ENCODE measurements around the gene NLGN4Y. TPM values are rescaled to one million over a fixed set of nuclear protein-coding genes. Genes with fewer than 3 reads are reported as not detected.

NLGN4Y gene
- total and polyA plus RNA-seq, 10 of the 15 experiments (the other 5 are each of a cell fraction or from before 2014, with no cell fraction given), result not detected

- H2AFZ ChIP-seq (ENCODE audit: control insufficient read depth, low read depth, low read length), result no peak overlapping the region
- H3K36me3 ChIP-seq (ENCODE audit: control insufficient read depth in 2 of 2, insufficient read depth in 2 of 2, low read length in 1 of 2), result no peaks in the 10 kb centered on the region
- RAD21 ChIA-PET (ENCODE audit: unreplicated experiment), result no interaction called here
- H3K79me2 ChIP-seq (ENCODE audit: control insufficient read depth, insufficient read depth, low read length), result no peaks in the 10 kb centered on the region
- DNase-seq (ENCODE audit: low read depth, low spot score), result no peak
- H3K9ac ChIP-seq (ENCODE audit: control insufficient read depth, insufficient read depth, low read length), result no peak overlapping the region
- no peak overlapping the region for H3K27ac ChIP-seq (ENCODE audit: control insufficient read depth, insufficient read depth)
- intact Hi-C loops (cut with micrococcal nuclease; ENCODE audit: unreplicated experiment), result no loop called here
- CTCF ChIA-PET, result no interaction called here
- TF ChIP-seq ZBTB33 (IDR thresholded peaks at IDR 0.05), result no peak
- TF ChIP-seq PAX5 (IDR thresholded peaks at IDR 0.05; ENCODE audit: borderline replicate concordance, low read depth, low read length), result no peak
- TF ChIP-seq LARP7 (IDR thresholded peaks at IDR 0.05), result no peak
- in situ Hi-C loops (cut with MboI), result no loop called here
- BruUV-seq (replicated peaks), result no TSS peak
- no peaks in the 10 kb centered on the region for H3K27me3 ChIP-seq (replicated peaks in 1 of 2; ENCODE audit: control insufficient read depth in 2 of 2, insufficient read depth in 2 of 2, low read length in 1 of 2)
- H3K9me3 ChIP-seq (replicated peaks; ENCODE audit: control insufficient read depth, insufficient read depth, low read length), result no peaks in the 10 kb centered on the region
- no peaks in the 10 kb centered on the region for H3K4me1 ChIP-seq (ENCODE audit: control insufficient read depth, insufficient read depth, low read length)
- H3K4me3 ChIP-seq, result no peak overlapping the region
- ATAC-seq, result no peak
- no peak overlapping the region for H3K4me2 ChIP-seq (ENCODE audit: control insufficient read depth, insufficient read depth)
- SMC1A ChIA-PET (ENCODE audit: uncharacterized antibody, unreplicated experiment), result no interaction called here
- POLR2A ChIA-PET, result no interaction called here
- H4K20me1 ChIP-seq (ENCODE audit: control insufficient read depth, insufficient read depth), result no peaks in the 10 kb centered on the region
- no peak for FAIRE-seq
Observed at GRCh38 chrY:14763600-14763999, 239.3 kb downstream of the NLGN4Y start.

- Histone ChIP-seq H2AFZ (ENCODE audit: control insufficient read depth, low read depth, low read length) (no peak overlapping the region), H3K27ac (ENCODE audit: control insufficient read depth, insufficient read depth) (no peak overlapping the region), H3K79me2 (ENCODE audit: control insufficient read depth, insufficient read depth, low read length) (no peaks in the 10 kb centered on the region), H3K9me3 (replicated peaks; ENCODE audit: control insufficient read depth, insufficient read depth, low read length) (no peaks in the 10 kb centered on the region), H3K4me1 (ENCODE audit: control insufficient read depth, insufficient read depth, low read length) (no peaks in the 10 kb centered on the region), H3K9ac (ENCODE audit: control insufficient read depth, insufficient read depth, low read length) (no peak overlapping the region), H3K36me3 (ENCODE audit: control insufficient read depth in 2 of 2, insufficient read depth in 2 of 2, low read length in 1 of 2) (no peaks in the 10 kb centered on the region), H3K27me3 (replicated peaks in 1 of 2; ENCODE audit: control insufficient read depth in 2 of 2, insufficient read depth in 2 of 2, low read length in 1 of 2) (no peaks in the 10 kb centered on the region), H4K20me1 (ENCODE audit: control insufficient read depth, insufficient read depth) (no peaks in the 10 kb centered on the region), H3K4me2 (ENCODE audit: control insufficient read depth, insufficient read depth) (no peak overlapping the region), H3K4me3 (no peak overlapping the region)
- no CpG with 5 or more reads among the region's 4 CpGs for WGBS (ENCODE audit: insufficient coverage, insufficient replicate concordance, low lambda C conversion rate, missing lambda C conversion rate)
- no peak for FAIRE-seq
- TF ChIP-seq RELB (IDR thresholded peaks at IDR 0.05; ENCODE audit: low read depth) (no peak), EED (IDR thresholded peaks at IDR 0.05; ENCODE audit: low read depth) (no peak), POU2F2 (IDR thresholded peaks at IDR 0.05; ENCODE audit: borderline replicate concordance, low read depth, low read length) (no peak), NBN (IDR thresholded peaks at IDR 0.05) (no peak), CREB1 (IDR thresholded peaks at IDR 0.05; ENCODE audit: low read depth) (no peak), CHD4 (IDR thresholded peaks at IDR 0.05) (no peak), BCL11A (IDR thresholded peaks at IDR 0.05; ENCODE audit: low read depth, low read length) (no peak), ZNF24 (IDR thresholded peaks at IDR 0.05) (no peak), SP1 (IDR thresholded peaks at IDR 0.05; ENCODE audit: low read depth, low read length) (no peak), RELA (IDR thresholded peaks at IDR 0.05; ENCODE audit: borderline replicate concordance, partially characterized antibody) (no peak), ATF7 (IDR thresholded peaks at IDR 0.05; ENCODE audit: low read depth) (no peak)
- no peak for ATAC-seq
- ChIA-PET RAD21 (ENCODE audit: unreplicated experiment) (no interaction called here), CTCF (no interaction called here), SMC1A (ENCODE audit: uncharacterized antibody, unreplicated experiment) (no interaction called here), POLR2A (no interaction called here)
- intact Hi-C loops (cut with micrococcal nuclease; ENCODE audit: unreplicated experiment), result no loop called here
- in situ Hi-C loops (cut with MboI), result no loop called here
- no TSS peak for BruUV-seq (replicated peaks)
- no peak for DNase-seq (ENCODE audit: low read depth, low spot score)
Observed at GRCh38 chrY:14778208-14778607, 253.9 kb downstream of the NLGN4Y start.

Measured in GM12878 (cell line).